Spleen (tissue), 7 donors: ENCODE measurements around the gene POLR3C.

ENCODE experiments used
- POLR2A ChIP-seq, 3 donors: fragments of 450-650 bp; IDR thresholded peaks; one replicate each; pipeline ENCODE4 v1.5.1; 2017; ENCODE audit warnings: antibody characterized with exemption in 3 of 3, mild to moderate bottlenecking in 1 of 3
- TF ChIP-seq, protein P1 (sequence below), 11 experiments: fragments of 200-600 bp in 7 of 11; fragments of 450-650 bp in 4 of 11; sonication (generic) in 4 of 11; IDR thresholded peaks in 8 of 11; conservative IDR thresholded peaks in 3 of 11; 1 replicate in 7 of 11; 2 replicates in 4 of 11; pipeline versions ENCODE4 v1.4.0 to v1.8.0; 2016 to 2021; ENCODE audit warnings: antibody characterized with exemption in 11 of 11, inconsistent platforms in 4 of 11, mild to moderate bottlenecking in 1 of 11
- donor health status: DM: no; HTN: no; CAD: no; lungs with moderate emphysema.
- donor health status: DM: no; HTN: no; CAD: no.
- donor health status: DM: no; HTN: no; CAD: no.

DNA sequence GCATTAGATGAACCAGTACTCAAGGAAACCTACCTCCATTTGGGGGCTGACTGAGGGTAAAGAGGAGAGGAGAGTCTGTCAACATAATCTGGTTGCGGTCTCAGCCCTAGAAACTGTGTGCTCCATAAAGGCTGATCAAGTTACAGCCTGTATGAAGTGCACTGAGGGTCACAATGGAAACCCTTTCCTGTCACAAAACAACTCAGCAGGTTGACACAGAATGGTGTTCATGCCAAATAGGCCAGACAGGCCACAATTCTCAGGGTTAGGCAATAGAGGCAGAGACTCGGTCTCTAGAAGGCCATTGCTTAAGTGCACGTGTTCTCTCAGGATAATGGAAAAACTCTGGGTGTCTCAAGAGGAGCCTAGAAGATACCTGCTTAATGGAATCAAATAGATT lies 65.7 kb downstream of the POLR3C start:
- no peak for TF ChIP-seq POLR2A (IDR thresholded peaks at IDR 0.05)
- TF ChIP-seq, protein P1, sequence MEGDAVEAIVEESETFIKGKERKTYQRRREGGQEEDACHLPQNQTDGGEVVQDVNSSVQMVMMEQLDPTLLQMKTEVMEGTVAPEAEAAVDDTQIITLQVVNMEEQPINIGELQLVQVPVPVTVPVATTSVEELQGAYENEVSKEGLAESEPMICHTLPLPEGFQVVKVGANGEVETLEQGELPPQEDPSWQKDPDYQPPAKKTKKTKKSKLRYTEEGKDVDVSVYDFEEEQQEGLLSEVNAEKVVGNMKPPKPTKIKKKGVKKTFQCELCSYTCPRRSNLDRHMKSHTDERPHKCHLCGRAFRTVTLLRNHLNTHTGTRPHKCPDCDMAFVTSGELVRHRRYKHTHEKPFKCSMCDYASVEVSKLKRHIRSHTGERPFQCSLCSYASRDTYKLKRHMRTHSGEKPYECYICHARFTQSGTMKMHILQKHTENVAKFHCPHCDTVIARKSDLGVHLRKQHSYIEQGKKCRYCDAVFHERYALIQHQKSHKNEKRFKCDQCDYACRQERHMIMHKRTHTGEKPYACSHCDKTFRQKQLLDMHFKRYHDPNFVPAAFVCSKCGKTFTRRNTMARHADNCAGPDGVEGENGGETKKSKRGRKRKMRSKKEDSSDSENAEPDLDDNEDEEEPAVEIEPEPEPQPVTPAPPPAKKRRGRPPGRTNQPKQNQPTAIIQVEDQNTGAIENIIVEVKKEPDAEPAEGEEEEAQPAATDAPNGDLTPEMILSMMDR (IDR thresholded peaks at IDR 0.05 in 8 of 11, conservative IDR thresholded peaks at IDR 0.05 in 3 of 11), result no peak
